GM12865 (cell line): ENCODE results near the gene RPS28.
"Not testable (repeated sequence)": the region's sequence is repeated elsewhere in the genome, so short reads cannot be mapped to it uniquely, and the experiment has no call there.

Experiments
- DNase-seq: peaks from one replicate; pipeline ENCODE4 v3.0.0; 2010; ENCODE audit warnings: low read depth
- H3K4me3 ChIP-seq: 2 replicates; pipeline ENCODE4 v1.5.1; 2011; ENCODE audit warnings: mild to moderate bottlenecking, low read depth, low read length, control low read depth
- CTCF ChIP-seq: IDR thresholded peaks from 2 replicates; pipeline ENCODE4 v1.5.1; 2011; ENCODE audit warnings: low read length, control low read depth, low read depth, inconsistent platforms; ENCODE audit not compliant: insufficient read depth; ENCODE audit errors: missing control alignments

The RPS28 gene

GRCh38 chr19:8337728-8338127, 16.4 kb downstream of the RPS28 start:
- no peak overlapping the region for H3K4me3 ChIP-seq
- DNase-seq: no peak
- TF ChIP-seq CTCF: no peak

- TF ChIP-seq CTCF: no peak
- H3K4me3 ChIP-seq: no peak overlapping the region
- no peak for DNase-seq
Measured at GRCh38 chr19:8338835-8339234, 17.5 kb downstream of the RPS28 start.

- TF ChIP-seq CTCF: peak; percentile 11
- DNase-seq: no peak
- no peak overlapping the region for H3K4me3 ChIP-seq
Measured at GRCh38 chr19:8340341-8341096, 19.2 kb downstream of the RPS28 start.

GRCh38 chr19:8341504-8341903, 20.2 kb downstream of the RPS28 start:
- H3K4me3 ChIP-seq, DNase-seq: not testable (repeated sequence)

GRCh38 chr19:8342316-8342683, 21.0 kb downstream of the RPS28 start:
- TF ChIP-seq CTCF: no peak
- no peak overlapping the region for H3K4me3 ChIP-seq
- DNase-seq: no peak

- no peak for TF ChIP-seq CTCF
- H3K4me3 ChIP-seq: peak within 1 kb of the TSS; percentile 57
- peak; percentile 99 for DNase-seq
Measured at GRCh38 chr19:8342684-8343482, 21.6 kb downstream of the RPS28 start, which contains the start of gene KANK3. Gene KANK3, minus strand, starts transcription at chr19:8343262. Its CDS starts 5,434 bp downstream, at chr19:8337828.

- H3K4me3 ChIP-seq: peak overlapping the region; percentile 34
- no peak for TF ChIP-seq CTCF
- no peak for DNase-seq
Measured at GRCh38 chr19:8343483-8343844, 22.2 kb downstream of the RPS28 start.

GRCh38 chr19:8349629-8350372, 28.5 kb downstream of the RPS28 start:
- not testable (repeated sequence) for DNase-seq, H3K4me3 ChIP-seq
